Measurements from ENCODE around the gene TMEM208.

Gene TMEM208

GRCh38 chr16:67183627-67184452 is 43.1 kb upstream of the TMEM208 start, which contains the start of gene MATCAP1:
Gene MATCAP1, minus strand, starts transcription at chr16:67183963. Its CDS starts 3,353 bp downstream, at chr16:67180610.
- peak; percentile 76 for DNase-seq (ENCODE audit: low read depth, low spot score)
- Histone ChIP-seq H3K9me3 (ENCODE audit: low read depth, low read length) (no peaks in the 10 kb centered on the region), H3K36me3 (ENCODE audit: insufficient read depth, low read length) (no peaks in the 10 kb centered on the region), H3K27ac (peak within 1 kb of the TSS; percentile 85), H3K9ac (ENCODE audit: insufficient read length) (peak within 1 kb of the TSS; percentile 83), H3K4me3 (peak within 1 kb of the TSS; percentile 85)
- peak; percentile 15; the same call in 1 of the 2 replicates for TF ChIP-seq POLR2AphosphoS5 (IDR thresholded peaks at IDR 0.05; ENCODE audit: borderline replicate concordance, low read depth, low read length)
- TF ChIP-seq FOXP2 (optimal IDR thresholded peaks at IDR 0.05; ENCODE audit: control extremely low read depth, extremely low read length, insufficient read depth), result no peak

GRCh38 chr16:67184453-67184994 is 42.4 kb upstream of the TMEM208 start:
- TF ChIP-seq FOXP2 (optimal IDR thresholded peaks at IDR 0.05; ENCODE audit: control extremely low read depth, extremely low read length, insufficient read depth) (no peak), EZH2 (IDR thresholded peaks at IDR 0.05) (no peak)
- Histone ChIP-seq H3K4me3 (peak overlapping the region; percentile 85), H3K9ac (ENCODE audit: insufficient read length) (no peak overlapping the region), H3K36me3 (ENCODE audit: insufficient read depth, low read length) (no peaks in the 10 kb centered on the region), H3K27ac (no peak overlapping the region), H3K9me3 (ENCODE audit: low read depth, low read length) (no peaks in the 10 kb centered on the region)
- no peak for DNase-seq (ENCODE audit: low read depth, low spot score)

GRCh38 chr16:67184995-67185650 is 41.8 kb upstream of the TMEM208 start:
- Histone ChIP-seq H3K4me3 (no peak overlapping the region), H3K36me3 (ENCODE audit: insufficient read depth, low read length) (no peaks in the 10 kb centered on the region), H3K27ac (no peak overlapping the region), H3K9me3 (ENCODE audit: low read depth, low read length) (no peaks in the 10 kb centered on the region), H3K9ac (ENCODE audit: insufficient read length) (no peak overlapping the region)
- DNase-seq (ENCODE audit: low read depth, low spot score), result no peak
- TF ChIP-seq EZH2 (IDR thresholded peaks at IDR 0.05) (no peak), POLR2AphosphoS5 (IDR thresholded peaks at IDR 0.05; ENCODE audit: borderline replicate concordance, low read depth, low read length) (no peak), FOXP2 (optimal IDR thresholded peaks at IDR 0.05; ENCODE audit: control extremely low read depth, extremely low read length, insufficient read depth) (no peak)

GRCh38 chr16:67185651-67186134 is 41.2 kb upstream of the TMEM208 start:
- Histone ChIP-seq H3K9ac (ENCODE audit: insufficient read length) (no peak overlapping the region), H3K9me3 (ENCODE audit: low read depth, low read length) (no peaks in the 10 kb centered on the region), H3K27ac (no peak overlapping the region), H3K36me3 (ENCODE audit: insufficient read depth, low read length) (no peaks in the 10 kb centered on the region), H3K4me3 (no peak overlapping the region)
- no peak for TF ChIP-seq EZH2 (IDR thresholded peaks at IDR 0.05)
- TF ChIP-seq FOXP2 (optimal IDR thresholded peaks at IDR 0.05; ENCODE audit: control extremely low read depth, extremely low read length, insufficient read depth), result no peak
- no peak for TF ChIP-seq POLR2AphosphoS5 (IDR thresholded peaks at IDR 0.05; ENCODE audit: borderline replicate concordance, low read depth, low read length)
- no peak for DNase-seq (ENCODE audit: low read depth, low spot score)

GRCh38 chr16:67186550-67186950 is 40.4 kb upstream of the TMEM208 start:
- Histone ChIP-seq H3K27ac (no peak overlapping the region), H3K9ac (ENCODE audit: insufficient read length) (no peak overlapping the region), H3K9me3 (ENCODE audit: low read depth, low read length) (no peaks in the 10 kb centered on the region), H3K36me3 (ENCODE audit: insufficient read depth, low read length) (no peaks in the 10 kb centered on the region), H3K4me3 (no peak overlapping the region)
- no peak for DNase-seq (ENCODE audit: low read depth, low spot score)
- TF ChIP-seq EZH2 (IDR thresholded peaks at IDR 0.05), result no peak
- TF ChIP-seq POLR2AphosphoS5 (IDR thresholded peaks at IDR 0.05; ENCODE audit: borderline replicate concordance, low read depth, low read length), result no peak
- no peak for TF ChIP-seq FOXP2 (optimal IDR thresholded peaks at IDR 0.05; ENCODE audit: control extremely low read depth, extremely low read length, insufficient read depth)

GRCh38 chr16:67187175-67187890 is 39.6 kb upstream of the TMEM208 start:
- Histone ChIP-seq H3K27ac (no peak overlapping the region), H3K9ac (ENCODE audit: insufficient read length) (no peak overlapping the region), H3K9me3 (ENCODE audit: low read depth, low read length) (no peaks in the 10 kb centered on the region), H3K4me3 (no peak overlapping the region), H3K36me3 (ENCODE audit: insufficient read depth, low read length) (no peaks in the 10 kb centered on the region)
- DNase-seq (ENCODE audit: low read depth, low spot score), result no peak
- no peak for TF ChIP-seq POLR2AphosphoS5 (IDR thresholded peaks at IDR 0.05; ENCODE audit: borderline replicate concordance, low read depth, low read length)
- no peak for TF ChIP-seq EZH2 (IDR thresholded peaks at IDR 0.05)
- TF ChIP-seq FOXP2 (optimal IDR thresholded peaks at IDR 0.05; ENCODE audit: control extremely low read depth, extremely low read length, insufficient read depth), result no peak

GRCh38 chr16:67188323-67188722 is 38.6 kb upstream of the TMEM208 start:
- no peak for TF ChIP-seq POLR2AphosphoS5 (IDR thresholded peaks at IDR 0.05; ENCODE audit: borderline replicate concordance, low read depth, low read length)
- TF ChIP-seq EZH2 (IDR thresholded peaks at IDR 0.05), result no peak
- DNase-seq (ENCODE audit: low read depth, low spot score), result no peak
- Histone ChIP-seq H3K36me3 (ENCODE audit: insufficient read depth, low read length) (no peaks in the 10 kb centered on the region), H3K4me3 (no peak overlapping the region), H3K9me3 (ENCODE audit: low read depth, low read length) (no peaks in the 10 kb centered on the region), H3K9ac (ENCODE audit: insufficient read length) (no peak overlapping the region), H3K27ac (no peak overlapping the region)

GRCh38 chr16:67188798-67189197 is 38.1 kb upstream of the TMEM208 start:
- Histone ChIP-seq H3K36me3 (ENCODE audit: insufficient read depth, low read length) (no peaks in the 10 kb centered on the region), H3K4me3 (no peak overlapping the region), H3K9ac (ENCODE audit: insufficient read length) (no peak overlapping the region), H3K27ac (no peak overlapping the region), H3K9me3 (ENCODE audit: low read depth, low read length) (no peaks in the 10 kb centered on the region)
- TF ChIP-seq EZH2 (IDR thresholded peaks at IDR 0.05) (no peak), POLR2AphosphoS5 (IDR thresholded peaks at IDR 0.05; ENCODE audit: borderline replicate concordance, low read depth, low read length) (no peak), FOXP2 (optimal IDR thresholded peaks at IDR 0.05; ENCODE audit: control extremely low read depth, extremely low read length, insufficient read depth) (no peak)
- DNase-seq (ENCODE audit: low read depth, low spot score), result no peak
